Mesenchymal stem cell (in vitro differentiated cells and primary cell): ENCODE data around the gene DNAH9.

Source experiments
- DNase-seq: peaks from one replicate; pipeline ENCODE4 v3.0.0-alpha.2; 2013
- H2AFZ ChIP-seq: one replicate; pipeline ENCODE4 v1.6.1; 2013; ENCODE audit warnings: low read depth, mild to moderate bottlenecking, control low read depth, inconsistent platforms, low read length, moderate library complexity
- H2AK5ac ChIP-seq: 2 replicates; pipeline ENCODE4 v1.6.1; 2013; ENCODE audit warnings: low read length, moderate library complexity, mild to moderate bottlenecking, inconsistent platforms; ENCODE audit not compliant: severe bottlenecking
- H2BK120ac ChIP-seq: one replicate; pipeline ENCODE4 v1.6.1; 2013; ENCODE audit warnings: low read depth, mild to moderate bottlenecking, inconsistent platforms, low read length, moderate library complexity
- H2BK12ac ChIP-seq, 2 experiments: one replicate each; pipeline ENCODE4 v1.6.1; 2013; ENCODE audit warnings: inconsistent platforms in 2 of 2, low read length in 2 of 2, mild to moderate bottlenecking in 2 of 2, moderate library complexity in 2 of 2, control low read depth in 1 of 2
- H2BK15ac ChIP-seq: one replicate; pipeline ENCODE4 v1.6.1; 2013; ENCODE audit warnings: mild to moderate bottlenecking, low read depth, inconsistent platforms; ENCODE audit not compliant: poor library complexity, severe bottlenecking
- H2BK5ac ChIP-seq: 2 replicates; pipeline ENCODE4 v1.6.1; 2013; ENCODE audit warnings: low read depth, mild to moderate bottlenecking, low read length, control low read depth, inconsistent platforms; ENCODE audit not compliant: poor library complexity, severe bottlenecking
- H3K14ac ChIP-seq, 2 experiments: one replicate each; pipeline ENCODE4 v1.6.1; 2013; ENCODE audit warnings: inconsistent platforms in 2 of 2, low read length in 2 of 2, control low read depth in 1 of 2, mild to moderate bottlenecking in 1 of 2, moderate library complexity in 1 of 2
- H3K18ac ChIP-seq, 2 experiments: one replicate each; pipeline ENCODE4 v1.6.1; 2013; ENCODE audit warnings: inconsistent platforms in 2 of 2, low read length in 2 of 2, control low read depth in 1 of 2, low read depth in 1 of 2, mild to moderate bottlenecking in 1 of 2
- H3K23ac ChIP-seq, 2 experiments: one replicate each; pipeline ENCODE4 v1.6.1; 2013; ENCODE audit warnings: inconsistent platforms in 2 of 2, low read length in 2 of 2, mild to moderate bottlenecking in 2 of 2, moderate library complexity in 2 of 2, control low read depth in 1 of 2
- H3K27ac ChIP-seq: 2 replicates; pipeline ENCODE4 v1.5.1; 2013; ENCODE audit warnings: mild to moderate bottlenecking, moderate library complexity, low read length, control low read depth, inconsistent platforms; ENCODE audit not compliant: poor library complexity, severe bottlenecking
- H3K27me3 ChIP-seq, 2 experiments: 2 replicates each; pipeline versions ENCODE4 v1.6.1 to v1.7.0; 2013; ENCODE audit warnings: low read length in 2 of 2, mild to moderate bottlenecking in 2 of 2, moderate library complexity in 2 of 2, control low read depth in 1 of 2, inconsistent platforms in 1 of 2; ENCODE audit not compliant: control insufficient read depth in 1 of 2, insufficient read depth in 1 of 2
- H3K36me3 ChIP-seq, 2 experiments: 2 replicates each; pipeline versions ENCODE4 v1.6.1 to v1.7.0; 2013; ENCODE audit warnings: low read length in 2 of 2, control low read depth in 1 of 2, inconsistent platforms in 1 of 2, low read depth in 1 of 2, mild to moderate bottlenecking in 1 of 2; ENCODE audit not compliant: insufficient read depth in 2 of 2, control insufficient read depth in 1 of 2
- H3K4ac ChIP-seq, 2 experiments: one replicate each; pipeline ENCODE4 v1.6.1; 2013; ENCODE audit warnings: inconsistent platforms in 2 of 2, low read length in 2 of 2, mild to moderate bottlenecking in 2 of 2, moderate library complexity in 2 of 2, control low read depth in 1 of 2, low read depth in 1 of 2
- H3K4me1 ChIP-seq: 2 replicates; pipeline ENCODE4 v1.6.1; 2013; ENCODE audit warnings: low read depth, low read length, control low read depth; ENCODE audit not compliant: control insufficient read depth, insufficient read depth
- H3K4me2 ChIP-seq: 2 replicates; pipeline ENCODE4 v1.6.1; 2013; ENCODE audit warnings: low read length, mild to moderate bottlenecking, inconsistent platforms; ENCODE audit not compliant: poor library complexity, severe bottlenecking
- H3K4me3 ChIP-seq, 2 experiments: 2 replicates each; pipeline versions ENCODE4 v1.5.1 to v1.7.0; 2013; ENCODE audit warnings: low read length in 2 of 2, mild to moderate bottlenecking in 2 of 2, control low read depth in 1 of 2, low read depth in 1 of 2; ENCODE audit not compliant: insufficient read depth in 1 of 2
- H3K79me1 ChIP-seq: replicated peaks from 2 replicates; pipeline ENCODE4 v1.6.1; 2013; ENCODE audit warnings: mild to moderate bottlenecking, control low read depth, low read length, inconsistent platforms; ENCODE audit not compliant: poor library complexity, severe bottlenecking
- H3K9ac ChIP-seq: 2 replicates; pipeline ENCODE4 v1.7.0; 2013; ENCODE audit warnings: mild to moderate bottlenecking, low read length, moderate library complexity
- H3K9me3 ChIP-seq: 2 replicates; pipeline ENCODE4 v1.7.0; 2013; ENCODE audit warnings: mild to moderate bottlenecking, low read length; ENCODE audit not compliant: control insufficient read depth
- H4K8ac ChIP-seq: one replicate; pipeline ENCODE4 v1.6.1; 2013; ENCODE audit warnings: inconsistent platforms, mild to moderate bottlenecking, low read length, moderate library complexity
- H4K91ac ChIP-seq: one replicate; pipeline ENCODE4 v1.6.1; 2013; ENCODE audit warnings: mild to moderate bottlenecking, low read length, inconsistent platforms
- WGBS: methylation state at CpG from one replicate; pipeline ENCODE4 v1.1.7; 2013; ENCODE audit warnings: mixed read lengths; 5-methylcytosine and 5-hydroxymethylcytosine counted together

DNAH9 gene

GRCh38 chr17:11786711-11787438 lies 188.6 kb downstream of the DNAH9 start:
- no peaks in the 10 kb centered on the region for H3K36me3 ChIP-seq
- no peak overlapping the region for H2BK5ac ChIP-seq
- no peak overlapping the region for H3K14ac ChIP-seq
- H2BK120ac ChIP-seq = no peak overlapping the region
- H3K23ac ChIP-seq = no peak overlapping the region
- no peaks in the 10 kb centered on the region for H3K79me1 ChIP-seq
- H2AK5ac ChIP-seq = no peak overlapping the region
- H2AFZ ChIP-seq = no peak overlapping the region
- H4K91ac ChIP-seq = no peak overlapping the region
- 63% methylated on average over 7 of the region's 9 CpGs for WGBS
- no peaks in the 10 kb centered on the region for H3K4me1 ChIP-seq
- H3K27me3 ChIP-seq = peaks cover 0 to 19% of the 10 kb centered on the region in 2 experiments
- H3K9me3 ChIP-seq = peaks cover 2% of the 10 kb centered on the region
- H3K18ac ChIP-seq = no peak overlapping the region
- H3K27ac ChIP-seq = no peak overlapping the region
- H3K4me2 ChIP-seq = no peak overlapping the region
- no peak for DNase-seq
- no peak overlapping the region for H3K4me3 ChIP-seq
- H2BK12ac ChIP-seq = no peak overlapping the region
- H4K8ac ChIP-seq = no peak overlapping the region
- no peak overlapping the region for H2BK15ac ChIP-seq
- H3K4ac ChIP-seq = no peak overlapping the region
- no peak overlapping the region for H3K9ac ChIP-seq

DNA sequence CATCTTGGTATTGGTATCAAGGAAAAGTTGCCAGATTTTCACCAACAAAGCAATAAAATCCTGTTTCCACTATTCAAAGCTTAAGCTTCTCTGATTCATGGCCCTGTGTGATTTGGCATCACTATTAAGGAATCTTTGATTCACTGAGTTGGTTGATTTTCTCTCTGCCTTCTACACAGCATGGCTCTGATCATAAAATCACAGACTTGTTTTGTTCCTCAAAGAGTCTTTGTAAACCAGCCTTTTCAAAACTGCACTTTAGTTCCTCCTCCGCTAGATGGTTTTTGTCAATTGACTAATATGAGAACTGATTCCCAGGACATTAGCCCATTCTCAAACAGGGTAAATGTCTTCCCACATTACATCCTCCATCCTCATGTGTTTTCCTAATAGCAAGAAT lies 197.6 kb downstream of the DNAH9 start:
- Histone ChIP-seq H2AK5ac (no peak overlapping the region), H4K8ac (no peak overlapping the region), H3K79me1 (no peaks in the 10 kb centered on the region), H2BK5ac (no peak overlapping the region), H3K9ac (no peak overlapping the region), H3K18ac (no peak overlapping the region), H2AFZ (no peak overlapping the region), H3K14ac (no peak overlapping the region), H3K27ac (no peak overlapping the region), H4K91ac (no peak overlapping the region), H3K4me3 (no peak overlapping the region), H3K4me2 (no peak overlapping the region), H2BK15ac (no peak overlapping the region), H3K4me1 (no peaks in the 10 kb centered on the region), H3K4ac (no peak overlapping the region), H3K27me3 (no peaks in the 10 kb centered on the region), H2BK12ac (no peak overlapping the region), H3K36me3 (no peaks in the 10 kb centered on the region), H3K23ac (no peak overlapping the region), H3K9me3 (no peaks in the 10 kb centered on the region), H2BK120ac (no peak overlapping the region)
- no peak for DNase-seq
- 100% methylated on average over 1 of the region's 1 CpG for WGBS

GRCh38 chr17:11797803-11798202 lies 199.5 kb downstream of the DNAH9 start:
- Histone ChIP-seq H3K27me3 (peaks cover 0 to 6% of the 10 kb centered on the region in 2 experiments), H3K9ac (no peak overlapping the region), H3K14ac (no peak overlapping the region), H2AFZ (no peak overlapping the region), H3K79me1 (no peaks in the 10 kb centered on the region), H3K36me3 (no peaks in the 10 kb centered on the region), H3K23ac (no peak overlapping the region), H3K9me3 (no peaks in the 10 kb centered on the region), H3K4me1 (no peaks in the 10 kb centered on the region), H2BK12ac (no peak overlapping the region), H3K4me3 (no peak overlapping the region), H3K4ac (no peak overlapping the region), H3K18ac (no peak overlapping the region), H3K27ac (no peak overlapping the region), H3K4me2 (no peak overlapping the region), H4K91ac (no peak overlapping the region), H2BK15ac (no peak overlapping the region), H2AK5ac (no peak overlapping the region), H2BK120ac (no peak overlapping the region), H2BK5ac (no peak overlapping the region), H4K8ac (no peak overlapping the region)
- DNase-seq = no peak
- WGBS = 83% methylated on average over 8 of the region's 8 CpGs

GRCh38 chr17:11803231-11803969 lies 205.1 kb downstream of the DNAH9 start:
- Histone ChIP-seq H3K4ac (no peak overlapping the region), H3K27ac (no peak overlapping the region), H2BK15ac (no peak overlapping the region), H3K4me3 (no peak overlapping the region), H2BK12ac (no peak overlapping the region), H4K8ac (no peak overlapping the region), H3K23ac (no peak overlapping the region), H3K36me3 (no peaks in the 10 kb centered on the region), H3K4me1 (no peaks in the 10 kb centered on the region), H3K18ac (no peak overlapping the region), H3K4me2 (no peak overlapping the region), H3K79me1 (no peaks in the 10 kb centered on the region), H2AK5ac (no peak overlapping the region), H2BK5ac (no peak overlapping the region), H2AFZ (no peak overlapping the region), H3K27me3 (peaks cover 0 to 7% of the 10 kb centered on the region in 2 experiments), H3K9ac (no peak overlapping the region), H4K91ac (no peak overlapping the region), H2BK120ac (no peak overlapping the region), H3K14ac (no peak overlapping the region), H3K9me3 (no peaks in the 10 kb centered on the region)
- WGBS = 80% methylated on average over 5 of the region's 9 CpGs
- DNase-seq = no peak
